ENCODE measurements around the gene C6orf136.
"Not testable (repeated sequence)": the region's sequence is repeated elsewhere in the genome, so short reads cannot be mapped to it uniquely, and the experiment has no call there.

C6orf136 gene

GRCh38 chr6:30657454-30657853, 10.5 kb downstream of the C6orf136 start:
- in situ Hi-C loops (cut with HindIII; ENCODE audit: low sequenced_read_pairs), result no loop called here
- no peak overlapping the region for H3K4me3 ChIP-seq (ENCODE audit: low read depth, low read length)

GRCh38 chr6:30657922-30658321, 11.0 kb downstream of the C6orf136 start:
- in situ Hi-C loops (cut with HindIII; ENCODE audit: low sequenced_read_pairs); DNase-seq (ENCODE audit: low read depth); H3K4me3 ChIP-seq (ENCODE audit: low read depth, low read length): not testable (repeated sequence)

More at GRCh38 chr6:30657454-30657853, 10.5 kb downstream of the C6orf136 start:
- TF ChIP-seq, protein P1, sequence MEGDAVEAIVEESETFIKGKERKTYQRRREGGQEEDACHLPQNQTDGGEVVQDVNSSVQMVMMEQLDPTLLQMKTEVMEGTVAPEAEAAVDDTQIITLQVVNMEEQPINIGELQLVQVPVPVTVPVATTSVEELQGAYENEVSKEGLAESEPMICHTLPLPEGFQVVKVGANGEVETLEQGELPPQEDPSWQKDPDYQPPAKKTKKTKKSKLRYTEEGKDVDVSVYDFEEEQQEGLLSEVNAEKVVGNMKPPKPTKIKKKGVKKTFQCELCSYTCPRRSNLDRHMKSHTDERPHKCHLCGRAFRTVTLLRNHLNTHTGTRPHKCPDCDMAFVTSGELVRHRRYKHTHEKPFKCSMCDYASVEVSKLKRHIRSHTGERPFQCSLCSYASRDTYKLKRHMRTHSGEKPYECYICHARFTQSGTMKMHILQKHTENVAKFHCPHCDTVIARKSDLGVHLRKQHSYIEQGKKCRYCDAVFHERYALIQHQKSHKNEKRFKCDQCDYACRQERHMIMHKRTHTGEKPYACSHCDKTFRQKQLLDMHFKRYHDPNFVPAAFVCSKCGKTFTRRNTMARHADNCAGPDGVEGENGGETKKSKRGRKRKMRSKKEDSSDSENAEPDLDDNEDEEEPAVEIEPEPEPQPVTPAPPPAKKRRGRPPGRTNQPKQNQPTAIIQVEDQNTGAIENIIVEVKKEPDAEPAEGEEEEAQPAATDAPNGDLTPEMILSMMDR (IDR thresholded peaks at IDR 0.05; ENCODE audit: low read depth, low read length, missing control alignments), result no peak
- no peak for DNase-seq (ENCODE audit: low read depth)

GRCh38 chr6:30664994-30665767, 18.2 kb downstream of the C6orf136 start:
- TF ChIP-seq, protein P1 (IDR thresholded peaks at IDR 0.05; ENCODE audit: low read depth, low read length, missing control alignments), result no peak
- H3K4me3 ChIP-seq (ENCODE audit: low read depth, low read length), result no peak overlapping the region
- no peak for DNase-seq (ENCODE audit: low read depth)
- in situ Hi-C loops (cut with HindIII; ENCODE audit: low sequenced_read_pairs), result no loop called here

GRCh38 chr6:30666300-30666699, 19.4 kb downstream of the C6orf136 start:
- in situ Hi-C loops (cut with HindIII; ENCODE audit: low sequenced_read_pairs); H3K4me3 ChIP-seq (ENCODE audit: low read depth, low read length); DNase-seq (ENCODE audit: low read depth): not testable (repeated sequence)

- TF ChIP-seq, protein P1 (IDR thresholded peaks at IDR 0.05; ENCODE audit: low read depth, low read length, missing control alignments), result peak; percentile 39
- DNase-seq (ENCODE audit: low read depth), result no peak
- in situ Hi-C loops (cut with HindIII; ENCODE audit: low sequenced_read_pairs), result no loop called here
- H3K4me3 ChIP-seq (ENCODE audit: low read depth, low read length), result no peak overlapping the region
These were observed 24.0 kb downstream of the C6orf136 start for GRCh38 chr6:30670760-30671527.

GRCh38 chr6:30672445-30673253, 25.7 kb downstream of the C6orf136 start, which contains the start of gene DHX16:
Gene DHX16 (minus strand): TSS chr6:30673006. CDS start chr6:30672841, 165 bp downstream.
- H3K4me3 ChIP-seq (ENCODE audit: low read depth, low read length), result peak within 1 kb of the TSS; percentile 93
- DNase-seq (ENCODE audit: low read depth), result peak; percentile 98
- in situ Hi-C loops (cut with HindIII; ENCODE audit: low sequenced_read_pairs), result no loop called here
- TF ChIP-seq, protein P1 (IDR thresholded peaks at IDR 0.05; ENCODE audit: low read depth, low read length, missing control alignments), result peak; percentile 93

- in situ Hi-C loops (cut with HindIII; ENCODE audit: low sequenced_read_pairs), result no loop called here
- TF ChIP-seq, protein P1 (IDR thresholded peaks at IDR 0.05; ENCODE audit: low read depth, low read length, missing control alignments), result no peak
- H3K4me3 ChIP-seq (ENCODE audit: low read depth, low read length), result no peak overlapping the region
- no peak for DNase-seq (ENCODE audit: low read depth)
These were observed 29.8 kb downstream of the C6orf136 start for GRCh38 chr6:30676660-30677285.

All from astrocyte of the cerebellum (primary cell).